Peyer's patch (tissue), 4 donors: ENCODE measurements around the gene ZDHHC17.

Experiments used
- CTCF ChIP-seq, 6 experiments: fragments of 450-650 bp in 4 of 6; fragments of 200-600 bp in 2 of 6; sonication (generic) in 1 of 6; IDR thresholded peaks; one replicate each; pipeline ENCODE4 v1.5.1; 2017 to 2019; ENCODE audit warnings: antibody characterized with exemption in 6 of 6, mild to moderate bottlenecking in 3 of 6, moderate library complexity in 1 of 6
- POLR2A ChIP-seq, 2 donors: fragments of 450-650 bp; IDR thresholded peaks; one replicate each; pipeline ENCODE4 v1.5.1; 2017; ENCODE audit warnings: antibody characterized with exemption in 2 of 2, mild to moderate bottlenecking in 2 of 2, moderate library complexity in 2 of 2

DNA sequence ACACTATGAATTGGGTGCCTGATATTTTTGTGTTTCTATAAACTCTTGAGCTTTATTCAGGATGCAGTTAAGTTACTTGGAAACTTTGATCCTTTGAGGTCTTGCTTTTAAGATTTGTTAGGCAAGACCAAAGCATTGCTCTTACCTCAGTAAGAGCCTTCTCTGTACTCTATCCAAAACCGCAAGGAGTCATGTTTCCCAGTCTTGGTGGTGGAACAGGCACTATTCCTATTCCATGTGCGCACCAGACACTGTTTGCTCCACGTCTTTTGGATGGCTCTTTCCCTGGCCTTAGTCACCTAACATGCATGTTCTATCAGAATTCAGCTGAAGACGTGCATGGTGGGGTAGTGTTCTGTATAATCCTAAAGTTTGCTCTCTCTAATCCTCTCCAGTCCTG lies 91.4 kb downstream of the ZDHHC17 start:
- no peak for TF ChIP-seq CTCF (IDR thresholded peaks at IDR 0.05)
- TF ChIP-seq POLR2A (IDR thresholded peaks at IDR 0.05): no peak
